TTC549 (cell line): ENCODE data around the gene IP6K1.
"Not testable (repeated sequence)": the region's sequence is repeated elsewhere in the genome, so short reads cannot be mapped to it uniquely, and the experiment has no call there.

Experiments
- FAIRE-seq: peaks from 2 replicates; lab custom pipeline; 2012; peaks lifted over from hg19 to GRCh38; lab: Jason Lieb, UNC

Gene IP6K1

DNA sequence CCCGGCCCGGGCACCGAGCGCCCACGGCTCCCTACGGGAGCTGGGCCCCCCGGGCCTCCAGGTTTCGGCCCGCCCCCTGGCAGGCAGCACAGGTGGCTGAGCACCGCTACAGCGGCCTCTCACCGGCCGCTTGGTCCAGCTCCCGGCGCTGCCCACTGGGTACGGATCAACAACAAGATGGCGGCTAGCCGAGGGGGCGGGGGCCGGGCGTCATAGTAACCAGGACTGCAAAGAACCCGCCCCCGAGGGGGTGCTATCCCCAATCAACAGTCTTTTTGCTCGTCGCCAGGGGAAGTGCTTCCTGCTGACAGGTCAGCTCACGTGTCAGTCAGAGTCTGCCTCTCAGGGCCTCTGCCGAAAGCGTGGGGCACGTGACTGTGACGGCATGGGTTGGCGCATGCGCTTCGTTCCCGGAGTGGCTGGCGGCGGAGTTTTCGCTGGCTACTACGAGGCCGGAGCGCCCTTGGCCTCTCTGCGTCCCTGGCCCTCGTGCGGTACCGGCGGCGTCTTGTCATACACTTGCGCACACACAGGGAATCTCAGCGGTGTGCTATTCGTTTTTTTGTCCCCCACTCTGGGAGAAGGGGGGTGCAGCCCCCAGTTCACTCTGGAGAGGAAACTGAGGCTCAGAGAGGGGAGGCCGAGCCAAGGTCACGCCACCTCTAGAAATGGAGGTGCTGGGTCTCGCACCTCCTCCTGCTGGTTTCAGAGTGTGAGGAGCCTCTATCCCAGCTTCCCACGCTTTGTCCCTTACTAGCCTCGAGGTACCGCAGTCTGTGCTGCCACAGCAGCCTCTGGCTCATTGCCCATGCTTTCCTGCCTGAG, at the start of gene IP6K1:
Gene IP6K1, minus strand, starts transcription at position 186 of the 825 bp plus-strand sequence. CDS start 38,502 bp downstream, outside the sequence.
- FAIRE-seq: peak; percentile 94

DNA sequence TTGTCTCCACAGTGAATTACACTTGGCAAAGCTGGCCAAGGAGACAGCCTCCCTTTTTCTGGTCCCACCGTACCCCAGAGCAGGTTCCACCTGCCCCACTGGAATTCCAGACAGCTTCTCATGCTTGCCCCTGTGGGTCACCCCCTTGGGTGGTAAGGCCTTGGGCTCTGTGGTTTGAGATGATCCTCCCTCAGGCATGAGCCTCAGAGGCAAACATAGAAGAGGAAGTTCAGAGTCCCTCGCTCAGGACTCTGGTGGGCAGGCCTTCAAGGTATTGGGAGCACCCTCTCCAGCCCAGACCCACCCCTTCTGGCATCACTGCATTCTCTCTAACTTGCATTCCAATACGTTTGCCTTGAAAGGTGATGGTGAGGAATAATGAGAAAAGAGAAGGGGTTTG, 45.0 kb upstream of the IP6K1 start:
- FAIRE-seq: no peak

DNA sequence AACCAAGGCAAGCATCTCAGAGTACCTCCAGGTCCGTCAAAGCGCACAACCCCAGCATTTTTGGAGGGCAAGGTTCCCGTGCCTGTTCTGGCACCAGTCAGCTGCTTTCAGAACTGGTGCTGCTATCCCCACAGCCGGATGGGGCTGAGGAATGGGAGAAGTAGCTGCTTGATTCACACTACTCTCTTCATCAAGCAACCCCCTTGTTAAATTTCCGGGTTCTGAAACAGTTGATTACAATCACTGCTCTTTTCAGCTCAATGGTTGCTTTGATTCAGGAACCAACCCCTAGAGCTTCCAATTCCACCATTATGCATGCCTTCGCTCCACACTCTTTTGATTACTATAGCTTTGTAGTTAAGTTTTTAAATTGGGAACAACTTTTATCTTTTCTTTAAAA, 39.7 kb upstream of the IP6K1 start:
- FAIRE-seq: no peak

DNA sequence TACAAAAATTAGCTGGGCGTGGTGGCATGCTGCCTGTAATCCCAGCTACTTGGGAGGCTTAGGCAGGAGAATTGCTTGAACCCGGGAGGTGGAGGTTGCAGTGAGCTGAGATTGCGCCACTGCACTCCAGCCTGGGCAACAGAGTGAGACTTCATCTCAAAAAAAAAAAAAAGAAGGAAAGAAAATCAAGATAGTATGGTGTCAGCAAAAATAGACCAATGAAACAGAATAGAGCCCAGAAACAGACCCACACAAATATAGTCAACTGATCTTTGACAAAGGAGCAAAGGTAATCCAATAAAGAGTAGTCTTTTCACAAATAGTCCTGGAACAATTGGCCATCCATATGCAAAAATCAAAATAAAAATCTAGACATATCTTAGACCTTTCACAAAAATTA, 36.8 kb upstream of the IP6K1 start:
- not testable (repeated sequence) for FAIRE-seq

DNA sequence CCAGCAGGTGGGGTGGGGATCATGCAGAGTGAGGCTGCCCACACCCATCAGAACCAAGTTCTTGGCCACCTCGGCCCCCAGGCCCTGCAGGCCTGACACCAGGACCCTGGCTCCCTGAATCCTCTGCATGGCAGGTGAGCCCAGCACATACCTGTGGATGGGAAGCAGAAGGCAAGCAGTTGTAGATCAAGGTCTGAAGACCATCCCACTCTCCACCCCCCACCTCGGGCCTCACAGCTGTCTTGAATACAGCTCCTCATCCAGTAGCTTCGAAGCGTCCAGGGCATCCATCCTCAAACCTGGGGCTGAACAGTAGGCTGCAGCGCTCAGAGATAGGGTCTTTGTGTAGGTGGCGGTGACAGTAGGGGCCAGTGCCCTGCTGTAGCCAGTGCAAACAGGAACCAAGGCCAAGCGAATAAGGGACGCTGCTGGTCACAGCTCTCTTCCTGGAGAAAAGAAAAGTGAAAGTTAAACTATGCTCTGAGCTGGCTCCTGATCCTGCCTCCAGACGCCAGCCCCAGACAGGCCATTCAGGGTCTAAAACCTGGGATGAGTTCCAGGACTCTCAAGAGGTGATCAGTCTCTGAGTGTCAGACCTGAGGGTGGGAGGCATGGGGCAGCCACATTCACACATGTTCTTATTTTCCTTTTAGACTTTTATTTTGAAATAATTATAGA, 27.3 kb upstream of the IP6K1 start, which contains the start of gene UBA7:
Gene UBA7, minus strand, starts transcription at position 457 of the 678 bp plus-strand sequence. Its CDS starts 166 bp downstream, at position 291.
- no peak for FAIRE-seq

DNA sequence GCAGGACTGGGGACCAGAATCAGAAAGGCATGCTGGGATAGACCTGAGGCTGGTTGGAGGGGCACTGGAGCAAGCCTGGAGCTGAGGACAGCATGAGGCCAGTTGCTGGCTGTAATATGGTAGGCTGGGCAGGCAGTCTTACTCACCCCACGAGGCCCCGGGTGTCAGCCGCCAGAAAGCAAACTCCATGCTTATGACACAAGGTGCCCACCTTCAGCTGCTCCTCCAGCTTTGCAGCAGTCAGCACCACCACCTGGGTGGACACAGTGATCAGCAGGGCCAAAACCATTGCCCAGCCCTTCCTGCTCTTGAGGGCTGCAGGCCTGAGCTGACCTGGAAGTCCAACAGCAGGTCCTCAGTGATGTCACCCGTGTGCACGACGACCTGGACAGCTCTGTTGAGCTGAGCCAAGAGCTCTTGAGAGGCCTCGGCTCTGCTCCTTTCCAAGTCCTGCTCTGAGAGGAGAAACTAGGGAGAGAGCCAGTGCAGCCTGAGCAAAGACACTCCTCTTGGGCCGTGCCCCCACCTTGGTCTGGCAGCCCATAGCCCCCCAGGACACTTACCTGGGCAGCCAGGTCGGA, 26.7 kb upstream of the IP6K1 start:
- FAIRE-seq: no peak

DNA sequence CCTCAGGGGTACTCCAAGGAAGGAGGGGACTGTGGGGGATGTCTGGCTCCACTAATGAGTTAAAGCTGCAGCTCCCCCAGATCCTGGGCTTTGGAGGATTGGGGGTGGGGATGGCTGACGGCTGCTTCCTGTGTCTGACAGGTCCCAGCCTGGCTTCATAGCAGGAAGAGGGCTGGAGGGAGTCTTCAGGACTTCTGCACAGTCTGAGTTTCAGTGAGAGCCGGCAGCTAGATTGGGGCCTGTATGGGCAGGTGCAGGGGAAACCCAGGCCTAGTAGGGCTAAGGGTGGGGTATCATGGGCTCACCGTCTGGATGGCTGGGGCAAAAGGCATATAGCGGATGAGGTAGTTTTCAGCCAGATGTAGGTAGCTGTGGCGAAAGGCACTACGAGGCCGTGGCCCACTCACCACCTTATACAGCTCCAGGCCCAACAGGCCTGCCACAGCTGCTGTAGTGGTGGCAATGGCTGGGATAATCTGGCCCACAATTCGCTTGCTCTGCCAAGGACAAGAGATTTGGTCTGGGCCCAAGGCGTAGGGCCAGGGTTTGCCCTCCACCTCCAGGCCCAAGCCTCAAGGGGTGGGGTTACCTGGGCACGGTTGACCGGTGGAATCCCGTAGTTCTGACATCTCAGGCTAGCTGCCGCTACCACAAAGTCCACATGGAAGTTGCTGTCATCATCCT, 21.2 kb upstream of the IP6K1 start:
- no peak for FAIRE-seq

DNA sequence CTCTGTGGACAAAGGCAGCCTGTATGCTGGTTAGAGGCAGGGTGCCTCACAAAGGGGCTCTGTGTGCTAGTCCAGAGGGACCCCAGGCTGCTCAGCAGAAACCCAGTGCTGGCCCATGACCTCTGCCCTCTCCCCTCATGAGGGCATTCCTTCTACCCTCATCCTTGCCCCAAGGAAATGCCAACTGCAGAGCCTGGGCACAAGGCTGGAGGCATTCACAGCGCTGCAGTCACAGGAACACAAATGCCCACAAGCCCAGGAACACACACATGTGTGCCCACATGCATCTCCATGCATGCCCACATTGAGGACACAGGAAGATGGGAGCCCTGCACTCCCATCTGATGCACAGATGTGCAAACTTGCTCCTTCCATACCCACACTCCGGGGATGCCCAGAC, 20.5 kb upstream of the IP6K1 start:
- FAIRE-seq: no peak

DNA sequence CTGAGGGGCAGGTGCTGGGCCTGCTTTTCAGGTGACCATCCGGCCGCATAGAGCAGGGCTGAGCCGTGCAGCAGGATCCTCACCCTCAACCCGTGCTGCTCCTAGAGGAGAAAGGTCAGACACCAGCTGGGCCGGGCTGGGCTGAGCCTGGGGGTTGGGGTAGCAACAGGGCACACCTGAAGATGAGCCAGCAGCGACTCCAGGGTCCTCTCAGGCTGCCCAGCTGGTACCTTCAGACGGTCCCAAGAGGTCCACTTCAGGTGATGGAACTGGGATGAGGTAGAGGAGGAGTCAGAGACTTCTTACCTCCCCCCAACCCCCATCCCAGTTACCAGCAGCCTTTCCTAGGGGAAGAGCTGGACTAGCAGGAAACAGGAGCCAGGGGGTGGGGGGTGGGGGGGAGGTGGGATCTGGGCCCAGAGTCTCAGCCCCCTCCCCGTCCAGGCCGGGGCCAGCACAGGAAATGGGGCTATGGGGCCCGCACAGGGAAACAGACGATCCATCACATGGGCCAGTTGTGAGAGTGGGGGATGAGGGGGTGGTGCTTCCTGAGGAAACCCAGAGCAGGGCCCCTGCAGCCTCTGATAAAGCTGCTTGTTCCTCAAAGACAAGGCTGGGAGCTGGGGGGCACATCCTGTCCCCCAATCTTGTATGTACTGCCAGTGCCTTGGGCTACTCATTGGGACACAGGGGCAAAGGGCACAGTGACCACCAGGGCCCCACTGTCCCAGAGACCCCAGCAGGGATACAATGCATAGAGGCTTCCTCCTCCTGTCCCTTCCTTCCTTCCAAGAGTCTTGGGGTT, 19.8 kb upstream of the IP6K1 start:
- no peak for FAIRE-seq

DNA sequence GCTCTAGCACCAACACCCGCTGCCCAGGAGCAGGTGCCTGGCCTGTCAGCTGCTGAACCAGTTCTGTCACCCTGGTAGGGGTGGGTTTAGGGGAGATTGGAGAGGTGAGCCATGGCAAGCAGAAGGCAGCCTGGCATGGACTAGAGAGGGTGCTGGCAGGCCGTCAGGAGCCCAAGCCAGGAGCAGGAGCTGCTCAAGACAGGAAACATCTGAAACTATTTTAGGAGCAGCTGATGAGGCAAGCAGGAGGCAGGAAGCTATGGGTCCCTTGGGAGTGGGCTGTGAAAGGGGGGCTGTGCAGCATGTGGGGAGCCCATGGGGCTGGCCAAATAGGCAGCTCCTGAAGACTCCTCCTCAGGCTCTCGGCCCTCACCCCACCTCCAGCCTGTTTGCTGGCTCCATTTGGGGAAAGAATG, 19.0 kb upstream of the IP6K1 start:
- no peak for FAIRE-seq

DNA sequence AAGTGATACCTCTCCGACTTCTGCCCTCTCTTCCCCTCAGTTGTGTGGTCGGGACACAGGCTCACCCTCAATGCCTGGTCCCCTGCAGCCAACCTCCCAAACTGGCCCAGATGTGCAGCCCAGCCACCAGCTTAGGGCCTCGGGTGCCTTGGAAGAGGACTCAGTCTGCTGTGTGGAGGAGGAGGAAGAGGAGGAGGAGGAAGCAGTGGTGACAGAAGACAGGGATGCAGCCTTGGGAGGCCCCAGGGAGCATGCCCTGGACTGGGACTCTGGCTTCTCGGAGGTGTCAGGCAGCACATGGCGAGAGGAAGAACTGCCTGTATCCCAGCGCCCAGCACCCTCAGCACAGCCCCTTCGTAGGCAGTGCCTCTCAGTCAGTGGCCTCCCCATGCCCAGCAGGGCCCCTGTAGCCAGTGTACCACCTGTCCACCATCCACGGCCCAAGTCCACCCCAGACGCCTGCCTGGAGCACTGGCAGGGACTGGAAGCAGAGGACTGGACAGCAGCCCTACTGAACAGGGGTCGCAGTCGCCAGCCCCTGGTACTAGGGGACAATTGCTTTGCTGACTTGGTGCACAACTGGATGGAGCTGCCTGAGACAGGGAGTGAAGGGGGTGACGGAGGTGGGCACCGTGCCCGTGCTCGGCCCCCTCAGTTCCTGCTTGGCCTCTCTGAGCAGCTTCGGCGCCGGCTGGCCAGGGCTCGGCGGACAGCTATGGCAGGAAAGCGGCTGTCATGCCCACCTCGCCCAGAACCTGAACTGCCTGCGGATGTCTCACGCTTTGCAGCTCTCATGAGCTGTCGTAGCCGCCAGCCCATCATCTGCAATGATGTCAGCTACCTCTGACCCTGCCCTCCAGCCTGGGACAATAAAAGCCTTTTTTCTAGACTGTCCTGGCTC, 18.0 kb upstream of the IP6K1 start:
- FAIRE-seq: no peak

DNA sequence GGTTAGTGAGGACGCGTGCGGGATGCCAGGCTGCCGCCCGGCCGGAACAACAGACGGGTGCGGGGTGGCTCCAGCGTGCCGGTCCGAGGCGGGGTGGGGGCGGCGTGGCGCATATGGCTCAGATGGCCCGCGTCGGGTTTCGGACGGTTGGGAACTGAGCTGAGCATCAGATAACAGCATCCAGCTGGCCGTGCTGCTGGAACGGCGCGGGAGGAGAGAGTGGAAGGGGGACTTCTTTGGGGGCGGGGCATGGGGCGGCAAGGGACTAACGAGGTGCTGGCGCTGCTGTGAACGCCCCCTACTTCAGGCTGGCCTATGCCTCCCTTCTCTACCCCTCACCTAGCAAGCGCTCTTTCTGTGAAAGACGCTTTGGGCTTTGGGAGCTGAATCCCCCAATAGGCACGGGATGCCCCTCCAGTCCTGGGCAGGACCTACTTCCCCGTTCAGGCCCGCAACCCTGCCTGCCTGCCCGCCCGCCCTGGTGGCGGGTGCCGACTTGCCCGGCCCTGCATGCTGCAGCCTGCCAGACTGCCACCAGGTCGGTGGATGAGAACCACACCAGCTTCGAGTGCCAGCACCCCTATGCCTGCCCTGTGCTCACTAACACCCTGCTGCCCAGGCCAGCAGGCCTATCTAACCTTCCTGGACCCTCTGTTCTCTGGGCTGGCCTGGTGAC, 17.3 kb upstream of the IP6K1 start:
- no peak for FAIRE-seq

DNA sequence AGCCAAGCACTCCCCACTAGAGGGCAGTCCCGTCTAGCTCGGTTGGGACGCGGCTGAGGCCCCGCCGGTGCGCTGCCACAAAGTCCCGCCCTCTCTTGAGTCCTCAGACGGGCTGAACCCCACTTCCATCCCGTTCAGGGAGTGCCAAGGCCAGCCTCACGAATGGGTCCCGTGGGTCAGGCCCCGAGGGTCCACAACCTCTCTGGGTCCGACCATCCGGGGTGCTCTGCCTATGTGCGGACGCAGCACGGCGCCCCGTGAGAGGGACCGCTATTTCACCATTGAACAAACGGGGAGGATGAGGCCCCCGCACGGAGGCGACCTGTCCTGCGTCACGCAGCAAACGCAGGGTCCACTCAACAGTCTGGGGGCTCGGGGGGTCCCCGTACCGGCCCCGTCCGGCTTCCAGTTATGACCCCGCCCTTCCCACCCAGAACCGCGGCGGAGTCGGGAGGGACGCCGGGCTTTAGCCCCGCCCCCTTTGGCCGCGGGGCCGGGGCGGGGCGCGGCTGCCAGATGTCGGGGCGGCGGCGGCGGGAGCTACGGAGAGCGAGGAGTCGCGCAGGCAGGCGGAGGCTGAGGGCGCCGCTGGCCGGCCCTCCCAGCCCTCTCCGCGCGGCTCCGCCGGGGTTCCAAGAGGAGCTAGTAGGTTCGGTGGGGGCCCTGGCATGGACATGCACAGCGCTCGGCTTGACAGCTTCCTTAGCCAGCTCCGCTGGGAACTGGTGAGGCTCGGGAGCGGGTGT, 16.6 kb upstream of the IP6K1 start, which contains the start of gene INKA1:
Gene INKA1, plus strand, starts transcription at position 543 of the 746 bp plus-strand sequence. Its CDS starts 132 bp downstream, at position 675.
- no peak for FAIRE-seq

DNA sequence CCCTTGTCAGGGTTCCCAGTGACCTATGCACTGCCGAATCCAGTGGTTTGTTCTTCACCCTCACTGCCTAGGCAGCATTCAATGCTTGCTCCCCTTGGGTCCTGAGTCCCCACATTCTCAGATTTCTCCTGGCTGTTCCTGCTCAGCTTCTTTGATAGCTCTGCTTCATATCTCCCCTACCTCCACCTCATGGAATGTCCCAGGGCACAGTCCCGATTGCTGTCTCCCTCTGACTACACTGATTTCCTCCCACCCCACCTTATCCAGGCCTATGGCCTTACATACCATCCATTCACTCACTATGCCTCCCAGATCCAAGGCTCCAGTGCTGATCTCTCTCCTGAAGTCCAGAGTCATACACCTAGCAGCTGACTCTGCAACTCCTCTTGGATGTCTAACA, 14.8 kb upstream of the IP6K1 start:
- no peak for FAIRE-seq

DNA sequence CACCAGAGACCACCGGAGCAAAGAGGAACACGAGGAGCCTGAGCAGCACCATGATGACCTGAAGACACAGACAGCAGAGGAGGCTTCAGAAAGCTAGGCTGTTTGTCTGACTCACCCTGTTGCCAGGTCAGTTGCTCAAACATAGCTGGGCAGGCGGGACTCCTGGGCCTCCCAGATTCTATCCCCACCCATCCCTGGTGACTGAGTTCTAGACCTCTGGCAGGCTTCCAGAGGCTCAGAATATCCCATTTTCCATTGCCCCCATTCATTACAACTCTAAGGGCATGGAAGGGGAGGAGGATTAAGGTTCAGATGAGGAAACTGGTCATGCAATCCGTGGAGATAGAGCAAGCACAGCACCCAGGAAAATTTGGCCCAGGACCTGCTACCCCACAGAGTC, 13.4 kb upstream of the IP6K1 start, which contains the start of gene CDHR4:
Gene CDHR4, minus strand, starts transcription at position 113 of the 400 bp plus-strand sequence. Its CDS starts 61 bp downstream, at position 52.
- no peak for FAIRE-seq

DNA sequence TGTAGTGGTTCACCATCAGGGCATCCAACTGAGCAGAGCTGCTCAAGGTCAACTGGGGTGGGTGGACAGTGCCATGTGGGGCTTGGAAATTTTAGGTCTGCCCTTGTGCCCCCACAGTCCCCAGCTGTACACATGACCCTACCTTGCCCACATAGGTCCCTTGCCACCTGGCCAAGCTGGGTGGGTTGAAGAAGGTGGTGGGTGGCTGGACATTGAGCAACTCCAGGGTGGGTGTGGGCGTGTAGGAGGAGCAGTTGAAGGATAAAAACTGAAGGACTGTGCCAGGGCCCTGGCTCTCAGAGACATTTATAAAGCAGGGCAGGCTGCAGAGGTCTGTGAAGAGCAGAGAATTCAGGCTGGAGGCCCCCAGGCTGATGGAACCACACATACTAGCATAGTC, 12.8 kb upstream of the IP6K1 start:
- FAIRE-seq: no peak

DNA sequence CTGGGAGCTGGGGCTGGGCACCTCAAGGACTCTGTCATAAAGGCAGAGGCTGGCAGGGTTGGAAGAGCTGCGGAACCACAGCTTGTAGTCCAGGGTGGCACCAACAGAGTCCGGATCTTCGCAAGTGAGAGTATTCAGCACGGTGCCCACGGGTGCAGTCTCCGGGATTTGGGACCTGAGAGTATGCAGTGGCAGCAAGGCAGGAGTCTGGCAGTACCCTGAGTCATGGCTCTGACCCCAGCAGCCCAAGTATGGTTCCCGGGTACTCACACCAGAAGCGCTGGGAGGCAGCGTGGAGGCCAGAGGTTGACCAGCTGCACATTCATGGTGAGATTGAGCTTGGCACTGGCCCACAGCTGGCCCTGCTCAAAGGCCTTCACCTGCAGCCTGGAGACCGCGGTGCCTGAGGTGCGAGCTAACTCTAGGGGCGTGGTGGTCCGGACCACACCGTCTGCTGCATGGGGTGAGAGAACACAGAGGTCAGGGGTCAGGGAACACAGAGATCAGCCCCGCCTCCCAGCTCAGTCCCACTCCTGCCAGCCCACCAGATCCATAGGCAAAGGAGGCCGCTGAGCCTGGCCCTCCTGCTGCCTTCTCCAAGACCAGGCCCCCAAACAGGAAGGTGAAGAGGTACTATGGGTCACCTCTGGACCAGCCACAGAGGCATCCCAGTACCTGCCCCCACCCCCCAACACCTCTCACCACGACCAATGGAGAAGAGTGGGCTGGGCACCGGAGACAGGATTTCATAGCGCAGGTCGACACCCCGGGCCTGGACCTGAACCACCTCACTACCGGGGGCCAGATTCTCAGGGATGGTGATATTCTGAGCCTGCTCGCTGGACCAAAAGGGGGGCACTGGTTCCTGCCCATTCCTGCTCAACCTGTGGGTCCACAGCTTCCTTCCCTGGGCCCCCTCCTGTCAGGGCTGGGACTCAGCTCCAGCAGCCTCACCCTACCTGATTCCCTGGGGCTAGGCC, 8.9 kb upstream of the IP6K1 start:
- no peak for FAIRE-seq

DNA sequence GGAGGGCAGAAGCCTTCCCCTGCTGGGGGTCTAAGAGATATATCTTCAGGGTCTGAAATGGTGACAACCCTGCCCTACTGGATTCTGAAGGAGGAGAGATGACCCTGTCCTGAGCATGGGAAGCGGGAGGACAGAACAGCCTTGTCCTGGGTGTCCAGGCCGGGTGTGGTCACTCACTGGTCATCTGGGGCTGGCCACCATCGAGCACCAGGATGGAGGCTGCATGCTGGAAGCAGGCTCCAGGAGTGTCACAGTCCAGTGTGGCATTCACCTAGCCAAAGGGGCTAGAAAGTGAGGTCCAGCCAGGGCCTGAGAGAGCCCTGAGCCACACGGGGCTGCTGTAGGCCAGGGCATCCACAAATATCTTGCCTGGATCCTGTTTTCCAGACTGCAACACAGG, 8.1 kb upstream of the IP6K1 start:
- no peak for FAIRE-seq
